HG02870 (cell line): ENCODE measurements around the gene DOCK9.
"Not testable (repeated sequence)": the region's sequence is repeated elsewhere in the genome, so short reads cannot be mapped to it uniquely, and the experiment has no call there.

Source experiments
- ATAC-seq: cut with Tn5 transposase; IDR thresholded peaks from one replicate; pipeline ENCODE4 v1.9.1; 2021; ENCODE audit warnings: mild to moderate bottlenecking, moderate library complexity; ENCODE audit not compliant: unreplicated experiment

Gene DOCK9

GRCh38 chr13:98826146-98826545 is 151.7 kb downstream of the DOCK9 start:
- no peak for ATAC-seq

DNA sequence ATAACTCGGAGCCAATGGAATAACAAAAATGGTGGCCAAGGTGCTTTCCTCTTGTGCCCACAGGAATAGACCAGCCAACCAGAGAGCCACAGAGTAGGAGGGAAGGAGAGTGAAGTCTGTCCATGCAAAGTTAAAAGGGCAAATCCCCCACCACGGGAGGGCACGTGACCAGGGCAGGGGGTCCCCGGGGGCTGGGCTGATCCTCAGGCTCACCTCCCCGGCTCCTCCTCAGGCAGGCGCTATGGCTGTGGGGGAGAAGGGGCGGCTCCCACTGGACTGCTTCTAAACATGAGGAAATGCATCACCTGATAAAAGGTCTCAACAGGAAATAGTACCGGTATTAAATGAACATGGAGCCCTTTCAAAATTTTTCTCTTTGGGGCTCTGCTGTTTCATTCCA is 152.2 kb downstream of the DOCK9 start:
- no peak for ATAC-seq

DNA sequence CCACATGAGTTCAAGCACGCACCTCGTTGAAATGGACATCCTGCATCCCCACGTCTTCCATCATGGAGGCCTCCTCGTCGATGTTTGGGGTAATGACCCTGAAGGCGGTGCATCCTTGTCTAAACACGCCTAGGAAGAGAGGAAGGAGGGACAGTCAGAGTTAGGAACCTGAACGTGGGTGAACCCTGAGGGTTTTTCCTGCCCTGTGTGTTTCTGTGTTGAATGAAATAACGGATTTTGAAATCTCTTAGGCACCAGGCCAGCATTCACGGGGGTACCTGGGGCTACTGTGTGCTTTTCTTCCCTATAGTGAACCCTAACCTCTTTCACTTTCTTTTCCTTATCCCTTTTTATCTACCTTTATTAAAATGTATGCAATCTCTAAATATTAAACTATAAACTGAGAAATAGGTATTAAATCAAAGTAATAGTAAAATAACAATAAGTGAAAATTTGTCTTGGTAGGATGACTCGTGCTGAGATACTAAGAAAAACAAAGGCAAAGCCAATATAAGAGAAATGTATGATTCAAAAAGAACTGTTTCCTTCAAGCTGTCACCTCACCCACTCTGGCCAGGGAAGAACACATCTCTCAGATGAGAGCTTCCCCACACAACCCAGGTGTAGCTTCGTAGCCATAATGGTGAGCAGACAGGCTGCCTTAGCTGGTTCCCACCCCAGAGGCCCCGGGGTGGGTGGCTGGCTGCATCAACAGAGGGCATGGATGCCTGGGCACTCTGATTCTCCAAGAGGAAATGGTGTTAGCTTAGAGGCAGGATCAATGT is 153.3 kb downstream of the DOCK9 start:
- ATAC-seq = no peak

GRCh38 chr13:98823442-98823841 is 154.4 kb downstream of the DOCK9 start:
- ATAC-seq = no peak

- no peak for ATAC-seq
Observed at GRCh38 chr13:98822225-98822606, 155.6 kb downstream of the DOCK9 start.

- no peak for ATAC-seq
Observed at GRCh38 chr13:98821372-98822224, 156.3 kb downstream of the DOCK9 start.

- ATAC-seq = no peak
Observed at GRCh38 chr13:98820744-98821371, 157.0 kb downstream of the DOCK9 start.

- ATAC-seq = no peak
Observed at GRCh38 chr13:98820300-98820699, 157.6 kb downstream of the DOCK9 start.

GRCh38 chr13:98819382-98820010 is 158.4 kb downstream of the DOCK9 start:
- no peak for ATAC-seq

DNA sequence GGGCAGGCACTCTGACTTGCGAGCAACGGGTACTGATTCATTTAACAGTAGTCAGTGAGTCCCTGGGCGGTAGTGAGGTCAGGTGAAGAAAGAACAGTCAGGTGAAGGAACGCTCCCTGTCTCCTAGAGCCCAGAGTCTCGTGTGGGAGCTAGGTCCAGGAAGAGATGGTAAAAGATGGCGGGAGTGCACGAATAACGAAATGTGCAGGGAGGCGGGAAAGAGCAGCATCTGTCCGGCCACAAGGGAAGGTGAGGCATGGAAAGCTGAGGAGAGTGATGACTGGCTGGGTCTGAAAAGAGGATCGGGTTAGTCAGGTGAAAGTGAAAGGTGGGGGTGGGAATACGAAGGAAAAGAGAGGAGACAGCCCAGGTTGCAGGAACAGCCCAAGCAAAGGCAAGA is 161.5 kb downstream of the DOCK9 start:
- no peak for ATAC-seq

DNA sequence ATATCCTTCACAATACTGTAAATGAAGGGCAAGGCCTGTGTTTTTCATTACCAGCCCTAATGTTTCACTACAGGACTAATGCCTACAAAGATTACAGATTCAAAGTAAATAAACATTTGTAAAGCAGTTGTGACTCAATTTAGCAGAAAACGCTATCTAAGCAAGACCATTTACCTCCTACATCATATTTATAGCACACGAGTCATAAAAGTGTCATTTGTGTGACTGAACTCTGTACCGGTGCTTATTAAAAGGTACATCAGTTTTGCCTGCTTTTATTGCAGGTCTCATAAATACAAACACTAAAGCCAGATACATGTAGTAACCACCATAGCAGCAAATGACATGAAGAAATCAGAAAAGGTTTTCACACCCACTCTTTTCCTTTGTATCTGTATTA is 163.9 kb downstream of the DOCK9 start:
- ATAC-seq = no peak

DNA sequence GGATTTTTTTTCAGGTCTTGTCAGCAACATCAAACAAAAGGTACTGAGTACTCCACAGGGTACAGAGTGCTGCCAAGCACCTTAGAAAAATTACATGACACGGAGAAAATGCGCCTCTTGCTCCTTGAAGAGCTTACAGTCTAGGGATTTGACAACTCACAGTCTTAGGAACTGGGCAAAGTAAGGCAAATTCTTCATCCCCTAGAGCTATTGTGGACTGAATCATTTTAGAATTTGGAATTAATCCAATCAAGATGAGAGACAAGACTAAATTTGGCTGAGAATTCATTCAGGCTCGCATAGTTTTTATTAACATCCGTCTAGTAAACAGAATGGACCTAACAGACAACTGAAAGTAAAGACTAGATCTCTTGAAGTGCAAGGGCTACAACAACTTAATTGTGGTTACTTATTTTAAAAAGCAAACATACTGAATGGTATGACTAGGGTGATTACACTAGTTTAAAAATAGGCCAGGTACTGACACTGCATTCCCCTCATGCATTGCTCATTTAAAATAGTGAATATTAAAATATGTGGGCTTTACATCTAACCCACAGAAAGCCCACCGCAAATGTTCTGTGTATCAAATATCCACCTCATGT is 165.6 kb downstream of the DOCK9 start:
- ATAC-seq = not testable (repeated sequence)

DNA sequence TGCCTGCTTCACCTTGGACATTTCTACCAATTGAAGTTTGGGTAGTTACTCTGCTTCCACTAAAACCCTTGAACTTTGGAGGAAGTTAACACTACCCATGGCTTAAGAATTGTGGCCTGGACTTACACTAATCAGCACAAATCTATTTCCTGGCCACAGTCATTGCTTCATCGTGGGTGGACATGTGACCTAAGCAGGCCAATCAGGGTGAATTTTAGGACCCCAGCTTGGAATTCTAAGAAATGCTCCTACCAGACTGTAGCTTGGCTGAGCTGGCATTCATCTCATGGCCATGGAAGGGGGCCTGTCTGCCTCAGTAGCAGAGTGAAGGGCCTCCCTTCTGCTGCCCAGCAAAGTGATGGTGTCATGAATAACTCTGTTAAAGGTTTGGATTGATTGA is 167.1 kb downstream of the DOCK9 start:
- no peak for ATAC-seq

DNA sequence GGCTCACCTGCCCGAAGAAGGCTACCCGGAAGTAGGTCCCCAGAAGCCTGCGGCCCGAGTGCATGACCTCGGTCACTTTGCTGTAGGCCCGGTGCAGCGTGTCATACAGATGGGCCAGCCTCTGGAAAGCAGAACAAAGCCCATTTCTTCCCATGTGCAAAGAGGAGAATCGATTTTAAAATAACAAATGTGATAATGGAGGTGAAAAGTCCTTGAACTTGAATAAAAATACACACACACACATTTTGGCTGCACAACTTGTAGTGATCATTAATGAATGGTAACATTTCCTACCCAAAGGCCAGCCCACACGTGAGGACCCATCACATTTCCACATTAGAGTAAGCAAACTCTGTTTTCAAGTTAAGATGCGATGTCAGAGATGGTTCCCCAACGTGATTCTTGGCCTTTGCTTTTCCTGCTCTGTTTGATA is 168.5 kb downstream of the DOCK9 start:
- ATAC-seq = no peak

DNA sequence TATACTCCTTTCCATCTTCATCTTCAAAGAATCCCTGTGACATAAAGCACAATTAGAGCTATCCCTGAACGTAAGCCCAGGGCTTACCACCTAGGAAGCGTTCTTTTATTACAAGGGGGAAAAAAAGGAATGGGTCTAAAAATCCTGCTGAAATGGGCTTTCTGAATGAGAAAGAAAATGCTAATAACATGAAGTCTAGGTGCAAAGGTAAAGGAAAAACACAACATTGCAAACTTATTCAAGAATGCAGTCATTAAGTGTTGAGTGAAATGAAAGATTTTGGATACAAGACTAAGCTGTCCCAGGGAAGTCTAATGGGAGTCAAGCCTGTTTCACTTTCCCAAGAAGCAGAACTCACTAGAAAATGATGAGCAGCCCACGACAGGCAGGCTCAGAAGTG is 170.1 kb downstream of the DOCK9 start:
- ATAC-seq = no peak

DNA sequence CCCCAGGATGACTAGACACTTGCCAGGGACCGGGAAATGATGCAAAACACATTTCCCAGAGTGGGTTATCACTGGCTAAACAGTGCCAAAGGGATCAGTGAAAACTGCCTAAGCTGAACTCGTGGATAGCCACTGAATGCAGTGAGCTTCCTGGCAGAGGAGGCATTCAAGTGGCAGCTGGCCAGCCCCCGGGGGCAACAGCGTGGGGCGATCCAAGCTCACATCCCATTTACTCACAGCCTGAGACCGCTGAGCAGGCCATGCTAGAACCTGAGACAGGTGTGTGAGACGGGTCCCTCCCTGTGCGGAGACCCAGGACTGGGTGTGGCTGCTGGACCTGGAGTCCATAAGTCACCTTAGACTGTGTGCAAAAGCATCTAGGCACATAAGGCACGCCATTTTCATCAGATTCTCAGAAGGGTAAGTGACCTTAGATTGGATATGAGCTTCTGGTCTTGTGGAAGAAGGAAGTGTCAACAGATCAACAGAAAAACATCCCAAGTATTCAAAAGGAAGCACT is 173.5 kb downstream of the DOCK9 start:
- ATAC-seq = no peak

DNA sequence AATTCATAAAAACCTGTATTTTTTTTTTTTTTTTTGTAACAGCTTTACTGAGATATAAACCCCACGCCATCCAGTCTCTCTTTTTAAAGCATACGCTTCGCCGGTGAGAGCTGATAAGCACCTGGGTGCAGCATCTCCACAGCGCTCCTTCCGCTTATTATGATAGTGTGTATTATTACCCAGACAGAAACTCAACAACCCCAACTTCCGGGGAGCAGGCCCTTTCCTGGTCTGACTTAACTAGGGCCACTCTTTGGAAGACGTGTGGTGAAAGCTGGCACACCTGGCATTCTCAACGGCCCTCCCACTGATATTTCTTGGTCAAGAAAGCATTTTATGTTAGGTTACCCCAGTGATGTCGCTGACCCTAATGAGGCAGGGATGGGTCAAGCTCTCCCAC is 173.9 kb downstream of the DOCK9 start:
- ATAC-seq = no peak

- ATAC-seq = no peak
Observed at GRCh38 chr13:98803111-98803561, 174.7 kb downstream of the DOCK9 start.

DNA sequence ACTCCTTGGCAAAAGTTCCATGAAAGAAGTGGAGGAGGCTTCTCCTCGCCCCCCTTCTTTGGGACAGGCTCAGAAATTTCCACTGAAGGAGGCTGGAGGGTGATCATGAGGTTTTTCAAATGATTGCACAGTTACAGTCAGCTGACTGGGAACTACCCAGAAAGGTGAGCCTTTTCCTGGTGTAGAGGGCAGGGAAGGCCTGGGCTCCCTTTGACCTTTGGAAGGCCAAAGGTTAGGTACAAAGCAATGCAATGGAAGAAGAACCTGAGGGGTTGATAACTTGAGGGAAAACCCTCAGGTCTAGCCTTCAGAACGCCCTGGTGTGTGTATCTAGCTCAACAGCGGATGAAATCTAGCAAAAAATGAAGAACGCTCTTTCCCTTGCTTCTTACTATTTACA is 175.3 kb downstream of the DOCK9 start:
- no peak for ATAC-seq

GRCh38 chr13:98801626-98802418 is 176.0 kb downstream of the DOCK9 start:
- ATAC-seq = no peak
